AG10803 (cell line): ENCODE results near the gene CXCR5.

Experiments
- DNase-seq: peaks from one replicate; pipeline ENCODE4 v3.0.0; 2010; ENCODE audit warnings: low read depth
- H3K4me3 ChIP-seq: 2 replicates; pipeline ENCODE4 v1.5.1; 2011; ENCODE audit warnings: mild to moderate bottlenecking, low read length, control low read depth
- CTCF ChIP-seq: conservative IDR thresholded peaks from 2 replicates; pipeline ENCODE4 v1.5.1; 2011; ENCODE audit warnings: mild to moderate bottlenecking, low read length, control low read depth, inconsistent platforms

Gene CXCR5

DNA sequence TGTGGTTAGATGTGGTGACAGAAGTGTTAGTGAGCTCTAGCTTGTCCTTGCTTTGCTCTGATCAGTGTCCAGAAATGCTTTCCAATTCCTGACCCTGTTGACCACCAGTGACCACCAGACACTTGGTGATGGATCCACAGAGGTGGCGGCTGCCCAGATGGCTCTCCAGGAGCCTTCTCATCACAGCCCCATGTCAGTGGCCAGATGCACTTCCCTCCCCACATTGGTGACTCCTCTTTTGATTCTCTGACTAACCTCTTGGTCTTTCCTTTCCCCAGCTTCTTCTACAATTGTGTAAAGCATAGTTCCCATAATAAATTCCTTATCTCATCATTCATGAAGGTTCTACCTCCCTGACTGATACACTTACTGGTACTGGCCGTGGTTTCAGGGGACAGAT lies 40.1 kb upstream of the CXCR5 start:
- no peak for TF ChIP-seq CTCF
- H3K4me3 ChIP-seq = no peak overlapping the region
- no peak for DNase-seq

GRCh38 chr11:118845369-118845768 lies 38.3 kb upstream of the CXCR5 start:
- DNase-seq = peak; percentile 36
- TF ChIP-seq CTCF = no peak
- no peak overlapping the region for H3K4me3 ChIP-seq

- no peak for TF ChIP-seq CTCF
- DNase-seq = no peak
- no peak overlapping the region for H3K4me3 ChIP-seq
Measured at GRCh38 chr11:118846181-118846935, 37.3 kb upstream of the CXCR5 start.

- DNase-seq = no peak
- TF ChIP-seq CTCF = no peak
- no peak overlapping the region for H3K4me3 ChIP-seq
Measured at GRCh38 chr11:118849825-118850224, 33.9 kb upstream of the CXCR5 start.

- no peak for DNase-seq
- H3K4me3 ChIP-seq = no peak overlapping the region
- no peak for TF ChIP-seq CTCF
Measured at GRCh38 chr11:118851970-118852369, 31.7 kb upstream of the CXCR5 start.

- no peak for DNase-seq
- TF ChIP-seq CTCF = no peak
- no peak overlapping the region for H3K4me3 ChIP-seq
Measured at GRCh38 chr11:118853678-118854077, 30.0 kb upstream of the CXCR5 start.

DNA sequence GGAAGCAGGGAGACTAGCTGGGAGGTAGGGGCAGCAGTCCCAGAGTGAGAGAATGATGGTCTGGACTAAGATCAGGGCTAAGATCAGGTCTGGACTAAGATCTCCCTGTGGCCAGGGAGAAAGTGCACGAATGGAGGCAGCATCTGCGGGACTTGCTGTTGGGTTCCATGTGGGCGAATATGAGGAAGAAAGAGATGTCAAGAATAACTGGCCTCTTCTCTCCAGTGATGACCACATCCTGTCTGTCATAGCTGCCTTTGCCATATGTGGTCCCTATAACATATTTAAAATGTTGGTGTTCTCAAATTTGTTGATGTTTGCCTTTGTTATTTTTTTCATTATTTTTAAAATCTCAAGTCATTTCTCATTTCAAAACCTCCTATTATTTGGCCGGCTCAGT lies 27.4 kb upstream of the CXCR5 start:
- DNase-seq = no peak
- H3K4me3 ChIP-seq = no peak overlapping the region
- no peak for TF ChIP-seq CTCF
